HG03442 (cell line): Measurements from ENCODE around the gene CLCF1.

Source experiments
- ATAC-seq: cut with Tn5 transposase; IDR thresholded peaks from one replicate; pipeline ENCODE4 v1.9.1; 2021; ENCODE audit warnings: mild to moderate bottlenecking, moderate library complexity; ENCODE audit not compliant: unreplicated experiment

The CLCF1 gene

GRCh38 chr11:67372993-67373647 lies at the start of gene CLCF1:
TSS of gene CLCF1 (minus strand) at chr11:67373598. CDS start at chr11:67373539, 59 bp downstream.
- ATAC-seq, result no peak

GRCh38 chr11:67422891-67423290 lies 49.5 kb upstream of the CLCF1 start:
- no peak for ATAC-seq

- no peak for ATAC-seq
These were observed 48.1 kb upstream of the CLCF1 start for GRCh38 chr11:67421430-67422031.

GRCh38 chr11:67420646-67421429 lies 47.4 kb upstream of the CLCF1 start:
- peak; percentile 76 for ATAC-seq

GRCh38 chr11:67420147-67420645 lies 46.8 kb upstream of the CLCF1 start:
- ATAC-seq, result no peak

- ATAC-seq, result no peak
These were observed 46.1 kb upstream of the CLCF1 start for GRCh38 chr11:67419325-67420049.

- no peak for ATAC-seq
These were observed 45.3 kb upstream of the CLCF1 start for GRCh38 chr11:67418476-67419281.

GRCh38 chr11:67417425-67417824 lies 44.0 kb upstream of the CLCF1 start:
- ATAC-seq, result no peak

GRCh38 chr11:67416416-67417335 lies 43.3 kb upstream of the CLCF1 start:
- no peak for ATAC-seq

GRCh38 chr11:67415501-67416304 lies 42.3 kb upstream of the CLCF1 start, which contains the start of gene CARNS1:
TSS of gene CARNS1 (plus strand) at chr11:67415678. CDS start at chr11:67416200, 522 bp downstream.
- ATAC-seq, result no peak

- ATAC-seq, result no peak
These were observed 40.0 kb upstream of the CLCF1 start for GRCh38 chr11:67413266-67413849.

- no peak for ATAC-seq
These were observed 39.2 kb upstream of the CLCF1 start for GRCh38 chr11:67412495-67413179.

GRCh38 chr11:67411785-67412152 lies 38.4 kb upstream of the CLCF1 start:
- ATAC-seq, result no peak

GRCh38 chr11:67410984-67411784 lies 37.8 kb upstream of the CLCF1 start:
- ATAC-seq, result no peak

GRCh38 chr11:67410369-67410831 lies 37.0 kb upstream of the CLCF1 start:
- ATAC-seq, result no peak

GRCh38 chr11:67409781-67410368 lies 36.5 kb upstream of the CLCF1 start:
- ATAC-seq, result no peak
